Measurements from ENCODE around the gene ALG9.

ALG9 gene

DNA sequence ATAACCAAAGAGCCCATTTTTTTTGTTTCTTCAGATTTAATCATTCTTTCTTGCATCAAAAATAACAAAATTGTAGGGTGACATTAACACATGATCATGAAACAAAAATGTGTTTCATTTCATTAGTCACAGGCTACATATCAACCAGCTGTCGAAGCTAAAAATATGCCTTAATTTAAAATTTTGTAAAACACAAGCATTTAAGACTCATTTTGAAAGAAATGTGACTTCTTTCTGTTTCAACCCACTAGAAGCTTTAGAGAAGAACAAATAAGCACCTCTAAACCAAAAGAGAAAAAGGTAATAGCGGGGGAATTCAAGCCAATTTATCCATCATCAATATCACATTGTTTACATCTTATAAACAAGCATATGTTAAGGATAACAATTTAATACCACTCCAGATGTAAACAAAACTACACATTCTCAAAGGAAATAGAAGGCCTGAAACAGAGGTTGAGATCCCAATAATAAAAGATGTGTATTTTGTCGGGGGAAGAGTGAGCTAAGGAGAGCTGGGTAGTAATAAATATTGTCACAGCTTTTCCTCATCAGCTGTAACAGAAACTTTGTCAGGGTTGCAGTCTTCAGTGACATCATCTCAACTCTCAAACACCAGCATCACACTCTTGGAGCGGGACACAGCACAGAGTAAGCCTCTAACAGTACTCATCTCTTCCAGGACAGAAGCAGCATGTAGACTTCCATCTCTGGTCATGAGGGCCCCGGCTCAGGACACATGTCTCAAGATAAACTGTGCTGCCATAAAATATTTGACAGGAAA lies 42.0 kb downstream of the ALG9 start:
- TF ChIP-seq, protein P1, sequence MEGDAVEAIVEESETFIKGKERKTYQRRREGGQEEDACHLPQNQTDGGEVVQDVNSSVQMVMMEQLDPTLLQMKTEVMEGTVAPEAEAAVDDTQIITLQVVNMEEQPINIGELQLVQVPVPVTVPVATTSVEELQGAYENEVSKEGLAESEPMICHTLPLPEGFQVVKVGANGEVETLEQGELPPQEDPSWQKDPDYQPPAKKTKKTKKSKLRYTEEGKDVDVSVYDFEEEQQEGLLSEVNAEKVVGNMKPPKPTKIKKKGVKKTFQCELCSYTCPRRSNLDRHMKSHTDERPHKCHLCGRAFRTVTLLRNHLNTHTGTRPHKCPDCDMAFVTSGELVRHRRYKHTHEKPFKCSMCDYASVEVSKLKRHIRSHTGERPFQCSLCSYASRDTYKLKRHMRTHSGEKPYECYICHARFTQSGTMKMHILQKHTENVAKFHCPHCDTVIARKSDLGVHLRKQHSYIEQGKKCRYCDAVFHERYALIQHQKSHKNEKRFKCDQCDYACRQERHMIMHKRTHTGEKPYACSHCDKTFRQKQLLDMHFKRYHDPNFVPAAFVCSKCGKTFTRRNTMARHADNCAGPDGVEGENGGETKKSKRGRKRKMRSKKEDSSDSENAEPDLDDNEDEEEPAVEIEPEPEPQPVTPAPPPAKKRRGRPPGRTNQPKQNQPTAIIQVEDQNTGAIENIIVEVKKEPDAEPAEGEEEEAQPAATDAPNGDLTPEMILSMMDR (conservative IDR thresholded peaks at IDR 0.05; ENCODE audit: low read depth, low read length): no peak
- Histone ChIP-seq H3K36me3 (ENCODE audit: insufficient read depth) (no peaks in the 10 kb centered on the region), H3K27me3 (ENCODE audit: insufficient read depth, low read depth) (no peaks in the 10 kb centered on the region), H3K9ac (no peak overlapping the region), H3K27ac (no peak overlapping the region), H3K4me1 (ENCODE audit: low read depth, poor library complexity, severe bottlenecking) (peaks cover 20% of the 10 kb centered on the region), H3K4me3 (IDR thresholded peaks at IDR 0.05; ENCODE audit: insufficient read depth, low read depth, low read length) (no peak overlapping the region), H2AFZ (ENCODE audit: low read depth) (no peak overlapping the region), H3K79me2 (ENCODE audit: insufficient read depth, low read depth) (no peaks in the 10 kb centered on the region), H3K4me2 (peak overlapping the region; percentile 28; the same call in 1 of the 2 replicates), H4K20me1 (ENCODE audit: insufficient read depth) (no peaks in the 10 kb centered on the region)

DNA sequence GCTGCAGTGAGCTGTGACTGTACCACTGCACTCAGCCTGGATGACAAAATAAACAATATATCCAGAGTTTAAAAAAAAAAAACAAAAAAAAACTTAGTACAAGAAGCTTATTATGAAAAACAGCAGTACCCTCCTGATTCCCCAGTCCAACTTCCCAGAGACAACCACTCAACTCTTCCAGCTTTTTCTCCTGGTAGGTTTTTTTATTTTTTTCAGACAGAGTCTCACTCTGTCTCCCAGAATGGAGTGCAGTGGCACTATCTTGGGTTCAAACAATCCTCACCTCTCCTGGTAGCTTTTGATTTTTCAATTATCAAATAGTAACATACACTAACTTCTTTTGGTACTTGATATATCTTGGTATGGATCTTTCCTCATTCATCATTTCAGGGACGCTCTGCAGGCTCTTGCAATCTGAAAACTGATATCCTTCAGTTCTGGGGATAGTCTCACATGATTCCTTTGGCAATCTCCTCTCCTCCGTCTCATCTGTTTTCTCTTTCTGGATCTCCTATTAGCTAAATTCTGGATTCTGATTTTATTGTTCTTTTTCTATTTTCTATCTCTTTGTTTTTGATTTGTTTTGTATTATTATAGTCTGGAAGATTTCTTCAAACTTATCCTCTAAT lies 44.9 kb downstream of the ALG9 start:
- Histone ChIP-seq H3K27ac (no peak overlapping the region), H2AFZ (ENCODE audit: low read depth) (no peak overlapping the region), H3K79me2 (ENCODE audit: insufficient read depth, low read depth) (no peaks in the 10 kb centered on the region), H4K20me1 (ENCODE audit: insufficient read depth) (no peaks in the 10 kb centered on the region), H3K4me1 (ENCODE audit: low read depth, poor library complexity, severe bottlenecking) (peaks cover 20% of the 10 kb centered on the region), H3K9ac (no peak overlapping the region), H3K36me3 (ENCODE audit: insufficient read depth) (no peaks in the 10 kb centered on the region), H3K4me2 (no peak overlapping the region), H3K27me3 (ENCODE audit: insufficient read depth, low read depth) (no peaks in the 10 kb centered on the region), H3K4me3 (IDR thresholded peaks at IDR 0.05; ENCODE audit: insufficient read depth, low read depth, low read length) (no peak overlapping the region)
- TF ChIP-seq, protein P1 (conservative IDR thresholded peaks at IDR 0.05; ENCODE audit: low read depth, low read length): no peak

DNA sequence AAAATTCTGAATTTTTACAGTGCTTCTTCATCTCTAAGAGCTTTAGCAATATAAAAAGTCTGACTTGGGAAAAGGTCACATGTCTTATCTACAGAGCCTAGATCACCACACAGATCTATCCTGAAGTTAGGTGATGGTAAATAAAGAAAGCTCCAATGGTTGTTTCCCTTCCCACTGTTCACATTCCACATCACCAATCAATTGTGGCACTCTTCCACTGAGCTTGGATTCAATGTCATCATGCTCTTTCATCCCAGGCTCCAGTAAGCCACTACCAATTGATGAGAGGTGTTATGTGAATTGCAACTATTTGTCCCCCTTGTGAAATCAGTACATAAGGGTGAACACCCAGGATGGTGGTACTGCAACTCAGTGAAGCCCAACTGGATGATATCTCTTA lies 47.8 kb downstream of the ALG9 start:
- Histone ChIP-seq H3K36me3 (ENCODE audit: insufficient read depth) (no peaks in the 10 kb centered on the region), H3K4me1 (ENCODE audit: low read depth, poor library complexity, severe bottlenecking) (peaks cover 9% of the 10 kb centered on the region), H2AFZ (ENCODE audit: low read depth) (no peak overlapping the region), H3K27ac (no peak overlapping the region), H3K27me3 (ENCODE audit: insufficient read depth, low read depth) (no peaks in the 10 kb centered on the region), H3K4me2 (no peak overlapping the region), H3K79me2 (ENCODE audit: insufficient read depth, low read depth) (no peaks in the 10 kb centered on the region), H4K20me1 (ENCODE audit: insufficient read depth) (no peaks in the 10 kb centered on the region), H3K9ac (no peak overlapping the region), H3K4me3 (IDR thresholded peaks at IDR 0.05; ENCODE audit: insufficient read depth, low read depth, low read length) (no peak overlapping the region)
- TF ChIP-seq, protein P1 (conservative IDR thresholded peaks at IDR 0.05; ENCODE audit: low read depth, low read length): no peak

DNA sequence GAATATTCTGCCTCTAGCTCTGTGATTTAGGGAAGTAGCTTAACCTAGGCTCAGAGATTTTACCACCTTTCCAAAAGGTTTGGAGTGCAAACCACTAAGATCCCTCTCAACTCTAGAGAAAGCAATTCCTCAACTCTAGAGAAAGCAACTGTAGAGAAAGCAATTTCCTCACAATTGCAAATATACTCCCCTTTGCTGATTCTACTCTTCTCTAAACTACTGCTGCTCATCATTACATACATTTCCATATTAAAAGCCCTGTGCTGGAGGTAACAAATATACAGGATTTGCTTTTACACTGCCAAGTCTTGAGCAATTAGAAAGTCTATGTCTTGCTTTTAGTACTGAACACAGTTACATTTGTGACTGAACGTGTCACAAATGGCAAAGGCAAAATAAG lies 48.2 kb downstream of the ALG9 start:
- Histone ChIP-seq H3K9ac (no peak overlapping the region), H3K79me2 (ENCODE audit: insufficient read depth, low read depth) (no peaks in the 10 kb centered on the region), H3K4me1 (ENCODE audit: low read depth, poor library complexity, severe bottlenecking) (peaks cover 4% of the 10 kb centered on the region), H3K4me2 (no peak overlapping the region), H3K4me3 (IDR thresholded peaks at IDR 0.05; ENCODE audit: insufficient read depth, low read depth, low read length) (no peak overlapping the region), H3K27me3 (ENCODE audit: insufficient read depth, low read depth) (no peaks in the 10 kb centered on the region), H2AFZ (ENCODE audit: low read depth) (no peak overlapping the region), H3K27ac (no peak overlapping the region), H3K36me3 (ENCODE audit: insufficient read depth) (no peaks in the 10 kb centered on the region), H4K20me1 (ENCODE audit: insufficient read depth) (no peaks in the 10 kb centered on the region)
- TF ChIP-seq, protein P1 (conservative IDR thresholded peaks at IDR 0.05; ENCODE audit: low read depth, low read length): no peak
